Ecto neural progenitor cell (in vitro differentiated cells): Measurements from ENCODE around the gene B9D1.

ENCODE experiments used
- DNase-seq: peaks from one replicate; pipeline ENCODE4 v3.0.0-alpha.2; 2018; ENCODE audit warnings: low spot score

The B9D1 gene

DNA sequence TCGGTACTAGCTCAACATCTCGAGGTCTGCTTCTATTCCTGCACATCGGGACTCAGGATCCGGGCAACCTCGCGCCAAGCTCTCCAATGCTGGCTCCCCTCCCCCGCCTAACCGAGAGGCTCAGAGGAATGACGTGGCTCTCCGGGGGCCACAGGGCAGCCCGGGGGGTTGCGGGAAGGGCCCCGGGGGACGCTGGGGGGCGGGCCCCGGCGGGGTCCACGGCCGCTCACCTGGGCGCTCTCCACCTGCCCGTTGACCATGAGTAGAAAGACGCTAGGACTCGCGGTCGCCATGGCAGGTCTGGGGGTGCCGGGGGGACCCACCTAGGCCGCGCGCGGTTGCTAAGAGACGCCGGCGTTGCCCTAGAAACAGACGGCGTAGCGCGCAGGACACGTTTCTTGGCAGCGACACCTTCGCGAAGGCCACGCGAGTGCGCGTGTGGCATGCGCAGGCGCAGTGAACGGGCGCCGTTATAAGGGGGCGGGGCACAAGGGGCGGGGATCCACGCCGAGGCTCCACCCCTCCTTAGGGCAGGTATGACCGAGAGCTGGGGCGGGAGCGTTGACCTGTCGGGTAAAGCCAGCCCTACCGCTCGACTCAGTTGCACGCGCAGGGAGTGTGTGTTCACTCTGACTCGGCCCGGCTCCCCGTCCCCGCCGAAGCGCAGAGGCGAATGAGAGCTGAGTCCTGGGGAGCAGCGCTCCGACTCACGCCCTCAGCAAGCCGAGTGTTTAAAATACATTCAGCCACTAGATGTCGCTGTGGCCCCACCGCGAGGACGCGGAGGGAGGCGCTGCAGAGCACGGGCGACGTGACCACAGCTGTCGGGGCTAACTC is at the start of gene B9D1:
B9D1 (minus strand) TSS at position 447 of the 837 bp plus-strand sequence; CDS start at position 293, 154 bp downstream.
- DNase-seq: peak; percentile 98

DNA sequence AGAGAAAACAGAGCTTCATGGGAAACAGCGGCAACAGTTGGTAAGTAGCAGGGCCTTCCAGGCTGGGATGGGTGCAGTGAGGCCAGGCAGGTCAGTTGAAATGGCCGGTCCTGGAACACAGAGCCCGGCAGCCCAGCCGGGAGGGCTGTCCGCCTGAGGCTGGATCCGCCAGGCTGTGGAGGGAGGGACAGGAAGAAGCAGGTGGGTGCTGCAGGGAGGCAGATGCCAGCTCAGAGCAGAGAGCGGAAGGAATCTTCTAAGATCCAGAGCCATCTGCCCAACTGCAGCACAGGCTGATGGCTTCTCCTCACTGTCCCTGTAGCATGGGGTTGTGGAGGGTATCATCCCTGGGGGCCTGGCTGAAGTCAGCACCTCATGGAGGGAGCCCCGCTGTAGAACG is 49.1 kb upstream of the B9D1 start:
- DNase-seq: no peak

DNA sequence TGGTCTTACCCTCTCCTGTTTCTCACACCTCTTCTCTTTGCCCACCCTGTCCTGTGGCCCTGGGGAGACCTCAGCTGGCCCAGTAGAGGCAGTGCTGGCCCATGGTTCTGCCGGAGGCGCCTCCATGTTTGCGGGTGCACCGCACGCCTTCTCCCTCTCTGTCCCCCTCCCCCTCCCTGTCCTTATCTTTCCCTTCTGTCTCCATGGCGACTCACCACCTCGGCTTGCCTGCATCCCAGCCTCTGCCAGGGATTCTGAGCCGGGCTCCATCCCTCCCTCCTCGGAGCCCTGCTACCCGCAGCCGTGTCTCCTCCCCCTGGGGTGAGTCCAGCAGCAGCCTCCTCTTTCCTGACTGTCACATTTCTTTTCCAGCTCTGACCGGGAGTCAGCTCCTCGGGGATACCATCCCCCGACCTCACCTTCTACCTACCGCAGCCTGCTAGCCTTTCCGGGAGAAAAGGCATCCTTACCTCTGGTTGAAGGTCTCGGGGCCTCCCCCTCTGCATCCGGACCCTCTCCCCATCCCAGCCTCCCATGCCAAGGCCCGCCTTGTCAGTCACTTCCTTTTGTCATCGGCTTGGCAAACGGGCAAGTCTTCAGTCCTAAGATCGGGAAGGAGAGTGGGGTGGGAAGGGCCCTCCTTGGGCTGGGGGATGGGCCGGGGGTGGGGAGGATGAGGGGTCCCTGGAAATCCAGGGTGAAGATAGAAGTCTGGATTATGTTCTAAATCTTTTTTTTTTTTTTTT is 48.5 kb upstream of the B9D1 start, which contains the start of gene RNF112:
RNF112 (plus strand) TSS at position 358 of the 746 bp plus-strand sequence; CDS start at position 535, 177 bp downstream.
- peak; percentile 58 for DNase-seq

GRCh38 chr17:19410091-19410490 is 47.6 kb upstream of the B9D1 start:
- DNase-seq: no peak

DNA sequence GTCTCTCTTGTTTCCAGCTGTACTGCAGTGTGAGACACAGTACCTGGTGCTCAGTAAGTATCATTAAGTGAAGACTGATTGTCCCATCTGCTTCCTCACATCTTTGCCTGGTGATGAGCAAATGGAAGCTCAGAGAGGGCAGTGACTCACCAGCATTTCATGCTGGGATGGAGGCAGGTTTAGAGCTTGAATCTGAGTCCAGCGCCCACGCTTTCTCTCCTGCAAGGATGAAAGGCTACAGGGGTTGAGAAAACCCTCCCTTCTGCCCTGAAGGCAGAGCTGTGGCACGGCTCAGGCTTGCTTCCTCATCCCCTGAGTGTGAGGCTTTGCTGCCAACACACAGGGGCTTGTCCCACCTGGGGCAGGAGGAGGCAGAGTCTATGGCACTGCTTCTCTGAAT is 47.0 kb upstream of the B9D1 start:
- no peak for DNase-seq

- DNase-seq: no peak
These were observed 46.5 kb upstream of the B9D1 start for GRCh38 chr17:19409066-19409465.

DNA sequence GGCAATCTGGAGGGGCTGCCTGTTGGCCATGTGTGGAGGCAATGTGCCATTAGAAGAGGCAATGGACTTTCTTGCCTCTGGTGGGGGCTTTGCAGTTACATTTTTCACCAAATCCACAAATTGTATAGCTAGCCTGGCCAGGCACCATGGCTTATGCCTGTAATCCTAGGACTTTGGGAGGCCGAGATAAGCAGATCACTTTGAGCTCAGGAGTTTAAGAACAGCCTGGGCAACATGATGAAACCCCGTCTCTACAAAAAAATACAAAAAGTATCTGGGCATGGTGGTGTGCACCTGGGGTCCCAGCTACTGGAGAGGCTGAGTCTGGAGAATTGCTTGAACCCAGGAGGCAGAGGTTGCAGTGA is 45.8 kb upstream of the B9D1 start:
- DNase-seq: no peak

DNA sequence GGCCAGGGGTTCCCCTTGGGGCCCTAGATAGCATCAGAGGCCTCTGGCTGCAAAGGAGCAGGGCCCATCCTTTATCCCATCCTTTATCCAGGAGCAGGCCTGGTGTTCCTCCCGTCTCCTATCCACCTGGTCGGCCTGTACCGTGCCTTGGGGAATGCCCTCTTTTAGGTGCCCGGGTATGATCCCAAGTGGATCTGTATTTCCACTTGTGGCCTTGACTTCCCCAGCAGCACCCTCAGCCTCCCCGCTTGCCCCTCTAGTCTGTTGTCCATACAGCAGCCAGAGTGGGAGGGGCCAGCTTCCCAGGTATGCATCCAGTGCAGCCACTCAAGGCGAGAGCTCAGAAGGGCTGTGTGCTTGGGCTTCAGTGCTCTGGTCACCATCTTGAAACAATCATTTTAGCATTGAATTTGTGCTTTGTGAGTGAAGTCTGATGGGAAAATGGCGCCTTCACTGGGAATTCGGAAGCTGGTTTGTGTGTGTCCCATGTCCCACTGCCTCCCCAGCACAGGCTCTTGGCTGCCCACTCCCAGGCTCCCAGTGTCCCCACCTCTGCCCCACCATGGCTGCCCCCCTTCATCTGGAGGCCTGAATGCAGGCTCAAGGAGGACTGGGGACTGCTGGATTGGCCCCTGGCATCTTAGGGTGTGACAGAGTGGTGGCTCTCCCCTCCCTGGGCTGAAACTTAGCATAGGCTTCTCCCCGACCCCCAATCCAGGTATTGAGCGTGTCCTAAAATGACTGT is 45.2 kb upstream of the B9D1 start:
- DNase-seq: no peak

DNA sequence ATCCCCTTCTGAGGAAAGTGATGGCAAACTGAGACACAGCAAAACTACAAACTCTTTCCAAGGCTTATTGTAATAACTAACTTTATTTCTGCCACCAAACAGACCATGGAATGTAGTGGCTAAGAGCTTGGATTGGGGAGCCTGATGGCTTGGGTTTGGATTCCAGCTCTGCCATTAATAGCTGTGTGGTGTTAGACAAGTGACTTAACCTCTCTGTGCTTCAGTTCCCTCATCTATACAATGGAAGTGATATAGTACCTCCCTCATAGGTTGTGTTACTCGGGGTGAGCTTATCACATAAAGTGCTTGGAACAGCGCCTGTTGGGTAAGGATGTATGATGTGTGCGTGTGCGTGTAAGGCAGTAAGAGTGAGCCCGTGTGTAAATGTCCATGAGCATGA is 42.6 kb upstream of the B9D1 start:
- DNase-seq: no peak

DNA sequence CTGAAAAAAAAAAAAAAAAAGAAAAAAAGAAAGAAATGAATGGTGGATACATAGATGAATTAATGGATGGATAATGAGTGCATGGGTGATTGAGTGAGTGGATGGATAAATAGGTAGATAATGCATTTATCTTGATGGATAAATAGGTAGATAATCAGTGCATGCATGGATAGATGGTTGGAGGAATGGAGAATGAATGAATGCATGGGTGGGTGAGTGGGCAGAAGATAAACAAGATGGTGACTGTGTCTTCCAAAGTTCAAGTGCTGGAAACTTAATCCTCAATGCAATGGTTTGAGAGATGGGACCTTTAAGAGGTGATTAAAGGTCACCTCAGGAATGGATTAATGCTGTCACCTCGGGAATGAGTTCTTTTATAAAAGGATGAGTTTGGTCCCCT is 41.7 kb upstream of the B9D1 start:
- no peak for DNase-seq

DNA sequence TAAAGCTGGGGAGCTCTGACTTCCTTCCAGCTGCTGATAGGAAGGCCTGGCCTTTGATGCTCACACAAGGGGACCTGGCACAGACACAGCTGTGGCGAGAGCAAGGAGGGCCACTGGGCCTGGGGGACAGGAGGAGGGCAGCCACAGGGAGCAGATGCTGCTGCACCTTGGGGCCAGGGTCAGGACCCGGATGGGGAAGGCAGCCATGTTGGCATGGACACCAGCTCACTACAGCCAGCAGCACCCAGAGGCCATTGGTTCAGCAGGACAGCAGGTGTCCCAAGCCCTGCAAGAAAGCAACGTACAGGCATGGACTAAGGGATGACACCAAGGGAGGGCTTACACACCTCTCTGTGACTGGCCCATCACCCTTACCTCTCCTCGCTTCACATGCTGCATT is 40.5 kb upstream of the B9D1 start:
- DNase-seq: no peak

- DNase-seq: no peak
These were observed 39.6 kb upstream of the B9D1 start for GRCh38 chr17:19402171-19402570.

GRCh38 chr17:19401321-19402010 is 38.9 kb upstream of the B9D1 start:
- DNase-seq: no peak

DNA sequence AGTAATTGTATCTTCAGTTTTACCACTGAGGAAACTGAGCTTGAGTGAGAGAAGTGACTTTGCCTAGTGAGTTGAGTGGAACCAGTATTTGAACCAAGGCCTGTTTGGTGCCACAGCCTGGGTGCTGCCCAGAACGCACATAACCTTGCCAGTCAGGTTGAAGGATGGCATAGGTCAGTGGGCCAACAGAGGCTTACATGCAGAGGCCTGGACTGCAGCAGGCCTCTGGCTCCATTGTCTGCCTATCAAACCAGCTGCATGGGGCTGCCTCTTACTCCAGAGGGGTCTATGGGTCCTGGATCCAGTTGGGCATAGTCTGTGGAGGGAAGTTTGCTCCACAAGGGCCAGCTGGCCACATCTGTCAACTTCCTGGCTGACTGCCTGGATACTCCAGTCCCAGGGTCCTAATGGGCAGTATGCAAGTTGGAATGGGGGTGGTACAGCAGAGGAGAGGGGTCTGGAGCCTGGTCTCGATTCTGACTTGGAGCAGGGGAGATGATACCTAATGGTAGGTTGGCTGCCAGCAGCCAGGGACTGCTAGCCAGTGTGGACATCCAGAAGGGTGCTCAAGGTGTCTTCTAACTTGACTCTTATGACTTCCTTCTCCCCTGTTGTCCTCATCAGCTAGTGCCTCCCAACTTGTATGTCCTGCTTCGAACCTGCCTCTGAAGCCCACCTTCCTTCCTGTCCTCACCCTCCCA is 37.4 kb upstream of the B9D1 start:
- DNase-seq: no peak

DNA sequence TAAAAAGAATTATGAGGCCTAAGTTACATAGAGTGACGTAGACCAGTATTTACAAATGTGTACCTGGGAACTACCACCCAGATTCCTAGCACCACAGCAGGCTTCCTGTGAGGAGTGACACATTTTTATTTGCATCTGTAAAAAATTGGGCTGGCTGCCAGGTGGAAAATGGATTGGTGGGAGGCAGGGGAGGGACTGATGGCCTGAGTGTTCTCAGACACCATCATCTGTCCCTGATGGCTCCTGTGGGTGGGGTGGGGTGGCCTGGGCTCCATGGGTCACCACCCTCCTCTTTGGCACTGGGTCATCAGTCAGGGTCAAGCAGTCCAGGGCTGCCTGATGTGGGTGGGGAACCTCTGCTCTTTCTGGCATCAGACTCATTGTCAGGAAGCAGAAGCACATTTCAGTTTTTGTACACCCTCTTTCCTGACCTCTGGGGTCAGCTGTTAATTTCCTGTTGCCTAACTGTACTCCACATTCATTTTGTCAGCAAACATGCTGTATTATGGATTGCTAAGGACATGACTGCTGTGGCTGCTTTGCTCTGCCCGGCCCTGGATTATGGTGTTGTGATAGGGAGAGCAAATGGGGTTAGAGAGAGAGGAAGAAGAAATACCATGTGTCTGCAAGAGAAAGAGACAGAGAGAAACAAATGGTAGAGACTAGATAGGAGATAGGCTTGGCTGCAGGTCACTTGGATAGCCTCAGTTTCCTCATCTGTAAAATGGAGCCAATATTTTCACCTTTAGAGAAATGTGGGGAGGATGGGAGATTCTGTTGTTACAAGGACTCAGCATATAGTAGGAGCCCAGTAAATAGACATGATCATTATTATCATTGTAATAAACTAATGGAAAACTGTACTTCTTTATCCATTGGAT is 36.0 kb upstream of the B9D1 start:
- no peak for DNase-seq

- DNase-seq: no peak
These were observed 35.1 kb upstream of the B9D1 start for GRCh38 chr17:19397556-19398041.

- no peak for DNase-seq
These were observed 29.8 kb upstream of the B9D1 start for GRCh38 chr17:19392303-19392702.

- no peak for DNase-seq
These were observed 28.9 kb upstream of the B9D1 start for GRCh38 chr17:19391432-19391831.

- DNase-seq: no peak
These were observed 28.4 kb upstream of the B9D1 start for GRCh38 chr17:19390951-19391350.
